GM21576 (cell line): ENCODE results near the gene NHSL2.
"Not testable (repeated sequence)": the region's sequence is repeated elsewhere in the genome, so short reads cannot be mapped to it uniquely, and the experiment has no call there.

Experiments used
- ATAC-seq: cut with Tn5 transposase; IDR thresholded peaks from one replicate; pipeline ENCODE4 v1.9.1; 2021; ENCODE audit warnings: mild to moderate bottlenecking, moderate library complexity; ENCODE audit not compliant: unreplicated experiment

The NHSL2 gene

GRCh38 chrX:72146527-72146926 is 235.9 kb downstream of the NHSL2 start:
- no peak for ATAC-seq

- ATAC-seq, result no peak
Measured at GRCh38 chrX:72158773-72159172, 248.1 kb downstream of the NHSL2 start.

- ATAC-seq, result no peak
Measured at GRCh38 chrX:72159769-72160168, 249.1 kb downstream of the NHSL2 start.

DNA sequence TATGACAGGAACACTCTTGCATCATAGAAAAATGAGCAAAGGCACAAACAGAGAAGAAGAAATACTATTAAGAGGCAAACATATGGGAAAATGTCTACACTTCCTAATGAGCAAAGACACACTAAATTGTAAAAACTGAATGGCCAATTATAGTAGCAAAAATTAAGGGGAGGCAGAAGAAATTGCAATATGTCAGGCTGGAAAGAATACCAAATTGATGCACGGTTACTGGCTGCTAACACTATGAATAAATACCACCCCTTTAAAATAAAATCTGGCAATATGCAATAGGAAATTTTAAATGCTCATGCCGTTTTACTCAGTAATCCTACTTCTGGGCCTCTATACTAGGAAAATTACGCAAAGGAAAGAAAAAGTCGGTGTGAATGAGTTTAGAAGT is 254.9 kb downstream of the NHSL2 start:
- no peak for ATAC-seq

- no peak for ATAC-seq
Measured at GRCh38 chrX:72169008-72169728, 258.5 kb downstream of the NHSL2 start.

GRCh38 chrX:72176289-72176688 is 265.6 kb downstream of the NHSL2 start:
- ATAC-seq, result not testable (repeated sequence)

- no peak for ATAC-seq
Measured at GRCh38 chrX:72176981-72177380, 266.3 kb downstream of the NHSL2 start.

GRCh38 chrX:72180539-72180938 is 269.9 kb downstream of the NHSL2 start:
- ATAC-seq, result no peak

DNA sequence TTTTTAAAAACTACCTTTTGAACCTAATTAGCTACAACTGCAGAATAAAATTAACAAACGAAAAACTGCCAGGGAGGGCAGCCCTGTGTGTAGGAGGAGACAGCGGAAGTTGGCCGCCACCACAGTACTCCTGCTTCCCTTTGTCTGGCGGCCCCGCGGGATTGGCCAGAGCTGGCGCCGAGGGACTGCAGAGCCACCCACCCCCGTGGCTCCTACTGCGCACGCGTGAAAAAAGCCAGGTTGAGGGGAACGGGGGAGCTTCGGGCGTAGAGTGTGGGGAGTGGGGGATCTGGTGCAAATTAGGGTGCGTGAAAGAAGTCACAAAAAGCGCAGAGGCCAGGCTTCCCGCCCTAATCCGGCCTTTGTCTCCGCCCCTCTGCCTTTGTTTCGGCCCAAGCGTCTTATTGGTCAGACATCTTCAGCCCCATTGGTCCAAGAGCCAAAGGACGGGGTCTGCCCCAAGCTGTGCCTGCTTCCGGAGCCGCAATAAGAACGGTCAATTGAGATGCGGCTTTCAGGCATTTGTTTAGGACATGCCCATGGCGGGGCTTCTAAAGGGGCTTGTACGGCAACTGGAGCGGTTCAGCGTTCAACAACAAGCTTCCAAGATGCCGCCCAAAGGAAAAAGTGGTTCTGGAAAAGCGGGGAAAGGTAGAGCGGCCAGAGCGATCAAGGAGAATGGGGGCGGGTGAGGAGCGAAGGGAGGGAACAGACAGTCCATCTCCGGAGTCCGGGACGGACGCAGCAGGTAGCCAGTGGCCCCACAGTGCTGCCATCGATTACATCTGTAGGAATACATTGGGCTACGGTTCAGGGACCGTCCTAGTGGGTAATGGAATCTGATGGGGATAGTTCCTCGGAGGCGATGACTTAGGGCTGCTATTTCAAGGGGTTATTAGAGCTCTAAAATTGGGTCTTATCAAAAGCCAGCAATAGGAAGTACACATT is 270.8 kb downstream of the NHSL2 start, which contains the start of gene PIN4:
PIN4 (plus strand) TSS at position 580 of the 948 bp plus-strand sequence; CDS start at position 609, 29 bp downstream.
- ATAC-seq, result peak; percentile 97

- no peak for ATAC-seq
Measured at GRCh38 chrX:72182924-72183323, 272.3 kb downstream of the NHSL2 start.

DNA sequence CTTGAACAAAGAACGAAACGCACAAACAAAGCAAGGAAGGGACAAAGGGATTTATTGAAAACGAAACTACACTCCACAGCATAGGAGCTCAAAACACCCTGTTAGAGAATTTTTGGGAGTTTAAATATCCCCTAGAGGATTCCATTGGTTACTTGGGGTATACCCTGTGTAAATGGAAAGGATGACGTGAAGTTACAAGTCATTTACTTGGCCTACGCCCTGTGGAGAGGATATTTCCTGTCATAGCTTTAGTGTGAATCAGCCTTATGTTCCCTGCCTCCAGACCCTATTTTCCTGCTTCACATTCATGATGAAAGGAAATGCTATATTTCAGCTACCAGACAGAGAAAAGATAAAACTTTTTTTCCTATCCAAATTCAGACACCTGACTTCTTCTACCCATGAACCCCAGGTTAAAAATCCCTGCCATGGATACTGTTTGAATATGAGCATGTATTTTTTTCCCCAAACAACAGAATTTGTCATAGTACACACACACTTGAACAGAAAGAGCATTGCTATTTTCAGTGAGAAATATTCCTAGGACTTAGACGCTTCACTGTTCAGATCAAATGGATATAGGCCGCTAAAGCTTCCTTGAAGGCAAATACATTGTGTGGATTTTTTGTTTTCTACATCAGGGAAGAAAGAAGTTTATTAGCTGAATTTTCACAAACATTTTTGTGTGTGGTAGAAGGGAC is 291.3 kb downstream of the NHSL2 start:
- no peak for ATAC-seq
